GM12865 (cell line): Measurements from ENCODE around the gene HDDC3.

Source experiments
- DNase-seq: peaks from one replicate; pipeline ENCODE4 v3.0.0; 2010; ENCODE audit warnings: low read depth
- H3K4me3 ChIP-seq: 2 replicates; pipeline ENCODE4 v1.5.1; 2011; ENCODE audit warnings: mild to moderate bottlenecking, low read depth, low read length, control low read depth
- CTCF ChIP-seq: IDR thresholded peaks from 2 replicates; pipeline ENCODE4 v1.5.1; 2011; ENCODE audit warnings: low read length, control low read depth, low read depth, inconsistent platforms; ENCODE audit not compliant: insufficient read depth; ENCODE audit errors: missing control alignments

Gene HDDC3

GRCh38 chr15:90959028-90959595 lies 26.8 kb upstream of the HDDC3 start:
- no peak overlapping the region for H3K4me3 ChIP-seq
- TF ChIP-seq CTCF: no peak
- DNase-seq: no peak

- no peak for DNase-seq
- no peak for TF ChIP-seq CTCF
- H3K4me3 ChIP-seq: no peak overlapping the region
Measured at GRCh38 chr15:90957791-90958190, 25.4 kb upstream of the HDDC3 start.

DNA sequence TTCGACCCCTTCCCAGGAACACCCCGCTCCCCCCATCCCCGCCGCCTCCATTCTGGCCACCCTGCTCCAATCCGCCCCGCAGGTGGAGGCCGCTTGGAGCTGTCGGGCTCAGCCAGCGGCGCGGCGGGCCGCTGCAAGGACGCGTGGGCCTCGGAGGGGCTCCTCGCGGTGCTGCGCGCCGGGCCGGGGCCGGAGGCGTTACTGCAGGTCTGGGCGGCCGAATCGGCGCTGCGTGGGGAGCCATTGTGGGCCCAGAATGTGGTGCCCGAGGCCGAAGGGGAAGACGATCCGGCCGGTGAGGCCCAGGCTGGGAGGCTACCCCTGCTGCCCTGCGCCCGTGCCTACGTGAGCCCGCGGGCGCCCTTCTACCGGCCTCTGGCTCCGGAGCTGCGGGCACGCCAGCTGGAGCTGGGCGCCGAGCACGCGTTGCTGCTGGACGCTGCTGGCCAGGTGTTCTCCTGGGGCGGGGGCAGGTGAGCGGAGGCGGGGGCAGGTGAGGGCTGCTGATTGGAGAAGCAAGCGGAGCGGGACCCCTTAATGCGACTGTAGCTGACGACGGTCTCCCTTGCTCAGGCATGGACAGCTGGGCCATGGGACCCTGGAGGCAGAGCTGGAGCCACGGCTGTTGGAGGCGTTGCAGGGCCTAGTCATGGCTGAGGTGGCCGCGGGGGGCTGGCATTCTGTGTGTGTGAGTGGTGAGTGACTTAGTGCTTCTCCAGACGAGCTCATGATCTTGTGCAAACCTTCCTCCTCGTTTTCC lies 24.9 kb upstream of the HDDC3 start:
- peak overlapping the region; percentile 79 for H3K4me3 ChIP-seq
- no peak for TF ChIP-seq CTCF
- no peak for DNase-seq

DNA sequence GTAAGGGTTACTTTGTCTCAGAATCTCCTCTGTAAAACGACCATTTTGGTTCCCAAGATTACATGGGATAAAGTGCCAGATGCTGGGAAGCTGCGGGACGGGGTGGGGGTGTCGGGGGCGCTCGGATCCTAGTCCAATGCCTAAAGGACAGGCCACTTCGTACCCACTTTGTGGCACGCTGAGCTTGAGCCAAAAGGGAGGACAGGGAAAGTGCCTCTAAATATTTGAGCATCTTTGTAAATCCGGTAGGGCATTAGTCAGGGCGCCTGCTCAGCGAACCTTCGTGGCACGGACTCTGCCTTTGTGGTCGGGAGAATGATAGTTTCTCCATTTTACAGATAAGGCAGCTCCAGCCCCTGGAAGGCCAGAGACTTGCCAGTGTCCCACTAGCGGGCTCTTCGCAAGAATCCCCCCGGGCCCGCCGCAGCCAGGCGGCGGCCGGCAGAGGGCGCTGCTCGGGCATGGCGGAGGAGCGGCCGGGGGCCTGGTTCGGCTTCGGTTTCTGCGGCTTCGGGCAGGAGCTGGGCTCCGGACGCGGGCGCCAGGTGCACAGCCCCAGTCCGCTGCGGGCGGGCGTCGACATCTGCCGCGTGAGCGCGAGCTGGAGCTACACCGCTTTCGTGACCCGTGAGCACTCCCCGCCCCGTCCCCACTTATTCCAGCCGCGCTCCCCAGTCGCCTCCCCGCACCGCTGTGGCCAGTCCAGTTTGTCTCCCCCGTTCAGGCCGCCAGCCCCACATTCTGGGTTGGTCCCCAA lies 24.1 kb upstream of the HDDC3 start:
- peak; percentile 86 for DNase-seq
- H3K4me3 ChIP-seq: peak overlapping the region; percentile 79
- TF ChIP-seq CTCF: peak; percentile 95

GRCh38 chr15:90955624-90956273 lies 23.4 kb upstream of the HDDC3 start:
- peak overlapping the region; percentile 79 for H3K4me3 ChIP-seq
- peak; percentile 58 for DNase-seq
- no peak for TF ChIP-seq CTCF

- H3K4me3 ChIP-seq: peak within 1 kb of the TSS; percentile 79
- TF ChIP-seq CTCF: no peak
- peak; percentile 97 for DNase-seq
Measured at GRCh38 chr15:90954712-90955623, 22.6 kb upstream of the HDDC3 start, which contains the start of gene RCCD1. Gene RCCD1, plus strand, starts transcription at chr15:90954884. Its CDS starts 1,851 bp downstream, at chr15:90956735.
